Fibroblast of skin of left quadriceps (primary cell): ENCODE data around the gene DLGAP1.
A peak's percentile ranks its signal among the peaks of the same experiment; 100 is the strongest.

ENCODE experiments used
- DNase-seq, 2 experiments: peaks; one replicate each; pipeline ENCODE4 v3.0.0-alpha.2; 2013; ENCODE audit warnings: low read depth in 2 of 2

DLGAP1 gene

DNA sequence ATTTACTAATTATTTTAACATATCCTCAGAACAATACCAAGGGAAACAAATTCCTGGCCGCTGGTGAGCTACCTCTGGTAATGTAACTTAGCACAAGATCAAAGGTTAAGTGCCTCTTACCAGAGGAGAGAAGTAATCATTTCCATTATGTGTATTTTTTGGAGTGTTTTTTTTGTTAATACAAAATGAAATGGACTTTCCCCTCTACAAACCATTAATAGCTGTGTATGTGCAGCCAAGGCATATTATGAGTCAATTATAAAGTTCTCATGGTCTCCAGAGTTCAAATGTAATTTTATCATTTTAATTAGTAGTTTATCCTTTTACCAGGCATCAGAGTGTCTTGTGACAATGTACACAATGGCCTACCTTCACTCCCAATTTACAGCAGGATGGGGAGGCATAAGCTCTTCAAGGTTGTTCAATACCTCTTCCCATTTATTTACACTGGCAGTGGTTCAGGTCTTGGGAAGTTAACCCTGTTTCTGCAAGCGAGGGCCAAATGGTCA is 762.9 kb downstream of the DLGAP1 start:
- DNase-seq, result no peak

GRCh38 chr18:3691705-3692104 is 763.4 kb downstream of the DLGAP1 start:
- no peak for DNase-seq

DNA sequence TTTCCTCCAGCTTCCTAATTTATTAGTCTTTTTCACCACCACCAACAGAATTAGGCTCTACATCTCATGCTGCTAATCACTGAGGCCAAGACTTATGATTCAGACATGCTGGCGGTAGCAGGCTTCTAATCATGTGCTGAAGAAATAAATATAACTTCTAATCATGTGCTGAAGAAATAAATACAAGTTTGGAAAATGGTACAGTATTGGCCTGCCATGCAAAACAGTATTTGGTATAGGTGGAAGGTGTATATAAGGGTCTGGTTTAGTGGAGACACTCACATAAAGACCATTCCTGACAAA is 764.4 kb downstream of the DLGAP1 start:
- no peak for DNase-seq

DNA sequence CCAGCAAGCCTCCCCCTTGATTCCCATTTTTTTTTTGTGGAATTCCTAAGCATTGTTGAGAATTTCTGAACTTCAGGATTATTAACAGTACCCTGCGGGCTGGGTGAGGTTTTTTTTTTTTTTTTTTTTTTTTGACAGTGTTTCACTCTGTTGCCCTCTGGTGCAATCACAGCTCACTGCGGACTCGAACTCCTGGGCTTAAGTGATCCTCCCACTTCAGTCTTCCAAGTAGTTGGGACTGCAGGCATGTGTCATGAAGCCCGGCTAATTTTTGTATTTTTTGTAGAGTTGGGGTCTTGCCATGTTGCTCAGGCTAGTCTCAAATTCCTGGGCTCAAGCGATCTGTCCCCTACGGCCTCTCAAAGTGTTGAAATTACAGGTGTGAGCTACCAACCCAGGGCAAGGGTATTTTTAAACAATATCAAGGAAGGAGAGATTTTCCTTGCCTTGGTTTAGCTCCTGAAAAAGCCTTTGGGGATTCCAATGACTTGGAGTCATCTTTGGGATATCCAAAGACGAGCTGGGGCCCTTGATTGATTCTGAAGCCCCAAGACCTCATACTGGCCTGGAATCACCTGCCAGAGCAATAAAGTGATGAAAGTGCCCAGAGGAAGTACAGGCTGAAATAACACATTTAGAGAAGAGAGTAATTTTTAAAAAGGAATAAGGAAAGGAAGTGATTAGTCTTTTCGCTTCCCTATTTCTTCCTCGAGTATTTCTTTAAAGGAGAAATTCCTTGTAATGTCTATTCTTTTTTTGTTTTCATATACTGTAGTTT is 764.9 kb downstream of the DLGAP1 start:
- DNase-seq, result no peak

- DNase-seq, result no peak
Observed at GRCh38 chr18:3689091-3689490, 766.0 kb downstream of the DLGAP1 start.

GRCh38 chr18:3688690-3689089 is 766.4 kb downstream of the DLGAP1 start:
- peak; percentile 99 for DNase-seq

DNA sequence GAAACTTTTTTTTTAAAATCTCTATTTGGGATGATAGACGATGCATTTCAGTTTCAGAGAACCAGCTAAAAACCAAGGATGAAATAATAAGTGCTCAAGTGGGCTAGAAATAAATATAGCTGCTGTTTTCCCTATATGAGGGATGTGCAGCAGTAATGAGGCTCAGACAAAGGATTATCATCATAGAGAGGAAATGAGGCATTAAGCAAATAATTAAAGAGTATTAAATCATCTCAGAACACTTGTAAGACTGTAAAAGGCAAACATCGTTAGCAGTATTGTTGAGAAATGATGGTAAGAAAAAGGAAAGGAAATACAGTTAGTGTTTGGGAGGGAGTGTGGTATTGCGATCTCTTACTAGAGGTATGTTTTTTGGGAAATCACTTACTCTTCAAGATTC is 771.6 kb downstream of the DLGAP1 start:
- DNase-seq, result no peak

GRCh38 chr18:3682061-3682460 is 773.0 kb downstream of the DLGAP1 start:
- no peak for DNase-seq

- DNase-seq, result no peak
Observed at GRCh38 chr18:3679241-3679640, 775.9 kb downstream of the DLGAP1 start.

- no peak for DNase-seq
Observed at GRCh38 chr18:3675994-3676393, 779.1 kb downstream of the DLGAP1 start.

GRCh38 chr18:3675446-3675845 is 779.7 kb downstream of the DLGAP1 start:
- DNase-seq, result no peak

DNA sequence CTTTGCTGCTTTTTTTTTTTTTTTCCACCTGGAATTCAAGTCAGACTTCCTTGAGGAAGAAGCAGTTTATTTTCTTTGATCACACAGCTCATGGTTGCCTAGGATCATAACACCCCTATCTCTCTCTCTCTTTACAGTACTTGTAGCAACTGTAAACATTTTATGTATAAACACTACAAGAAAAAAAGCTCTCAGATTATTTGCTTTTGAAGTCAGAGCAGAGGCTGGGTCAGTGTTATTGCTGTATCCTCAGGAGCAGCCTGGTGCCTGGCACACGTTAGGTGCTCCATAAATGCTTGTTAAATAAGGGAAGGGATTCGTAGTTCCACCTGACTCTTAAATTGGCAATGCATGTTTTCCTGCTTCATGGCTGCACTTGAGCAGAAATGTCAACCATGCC is 783.9 kb downstream of the DLGAP1 start:
- no peak for DNase-seq

GRCh38 chr18:3669376-3669775 is 785.7 kb downstream of the DLGAP1 start:
- DNase-seq, result no peak

- no peak for DNase-seq
Observed at GRCh38 chr18:3667255-3668137, 787.6 kb downstream of the DLGAP1 start.

GRCh38 chr18:3666526-3667254 is 788.4 kb downstream of the DLGAP1 start:
- no peak for DNase-seq

GRCh38 chr18:3665780-3666525 is 789.2 kb downstream of the DLGAP1 start:
- DNase-seq, result peak; percentile 73 to 78

DNA sequence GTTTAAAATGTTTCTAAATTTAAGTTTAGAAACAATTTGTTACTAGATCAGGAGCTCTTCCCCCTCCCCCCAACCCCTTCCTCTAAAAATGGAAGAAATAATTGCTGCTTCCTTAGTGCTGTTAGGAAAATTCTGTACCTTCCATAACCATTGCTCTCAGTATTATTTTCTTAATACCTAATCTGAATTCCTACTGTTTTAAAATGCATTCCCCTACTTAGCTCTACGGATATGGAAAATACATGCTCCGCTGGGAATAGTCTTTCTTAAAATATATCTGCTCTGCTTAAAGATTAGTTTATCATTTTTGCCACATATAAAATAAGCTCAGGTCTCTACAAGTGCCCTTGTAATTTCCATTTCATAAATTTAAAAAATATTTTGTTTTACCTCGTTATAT is 789.9 kb downstream of the DLGAP1 start:
- no peak for DNase-seq

- no peak for DNase-seq
Observed at GRCh38 chr18:3664563-3665178, 790.4 kb downstream of the DLGAP1 start.

- no peak for DNase-seq
Observed at GRCh38 chr18:3663870-3664512, 791.1 kb downstream of the DLGAP1 start.

- no peak for DNase-seq
Observed at GRCh38 chr18:3661989-3662388, 793.1 kb downstream of the DLGAP1 start.
